HG02623 (cell line): ENCODE data around the gene C20orf202.
"Not testable (repeated sequence)": the region's sequence is repeated elsewhere in the genome, so short reads cannot be mapped to it uniquely, and the experiment has no call there.

ENCODE experiments used
- ATAC-seq: cut with Tn5 transposase; IDR thresholded peaks from one replicate; pipeline ENCODE4 v1.9.1; 2021; ENCODE audit warnings: moderate library complexity; ENCODE audit not compliant: unreplicated experiment

Gene C20orf202

DNA sequence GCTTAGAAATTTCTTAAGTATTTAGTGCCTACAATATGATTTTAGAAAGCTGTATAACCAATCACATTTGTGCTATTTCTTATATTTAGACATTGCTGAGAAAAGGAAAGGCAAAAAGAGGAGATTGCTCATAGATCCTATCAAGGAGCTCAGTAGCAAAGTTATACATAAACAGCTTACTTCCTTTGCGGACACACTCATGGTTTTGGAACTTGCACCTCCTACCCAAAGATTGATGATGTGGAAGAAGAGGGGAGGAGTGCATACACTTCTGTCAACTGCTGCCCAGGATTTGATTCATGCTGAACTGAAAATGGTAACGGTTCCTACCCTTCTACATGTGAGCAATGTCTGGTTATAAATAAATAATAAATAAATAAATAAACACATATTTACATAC lies 39.3 kb downstream of the C20orf202 start:
- no peak for ATAC-seq

GRCh38 chr20:1245578-1245977 lies 42.3 kb downstream of the C20orf202 start:
- ATAC-seq = no peak

- ATAC-seq = no peak
Observed at GRCh38 chr20:1247689-1248088, 44.4 kb downstream of the C20orf202 start.

GRCh38 chr20:1250282-1250681 lies 47.0 kb downstream of the C20orf202 start:
- ATAC-seq = not testable (repeated sequence)

- no peak for ATAC-seq
Observed at GRCh38 chr20:1252416-1252815, 49.2 kb downstream of the C20orf202 start.

GRCh38 chr20:1254254-1254653 lies 51.0 kb downstream of the C20orf202 start:
- ATAC-seq = no peak

GRCh38 chr20:1255675-1256074 lies 52.4 kb downstream of the C20orf202 start:
- no peak for ATAC-seq
